Measurements from ENCODE around the gene VCAM1.

The VCAM1 gene

DNA sequence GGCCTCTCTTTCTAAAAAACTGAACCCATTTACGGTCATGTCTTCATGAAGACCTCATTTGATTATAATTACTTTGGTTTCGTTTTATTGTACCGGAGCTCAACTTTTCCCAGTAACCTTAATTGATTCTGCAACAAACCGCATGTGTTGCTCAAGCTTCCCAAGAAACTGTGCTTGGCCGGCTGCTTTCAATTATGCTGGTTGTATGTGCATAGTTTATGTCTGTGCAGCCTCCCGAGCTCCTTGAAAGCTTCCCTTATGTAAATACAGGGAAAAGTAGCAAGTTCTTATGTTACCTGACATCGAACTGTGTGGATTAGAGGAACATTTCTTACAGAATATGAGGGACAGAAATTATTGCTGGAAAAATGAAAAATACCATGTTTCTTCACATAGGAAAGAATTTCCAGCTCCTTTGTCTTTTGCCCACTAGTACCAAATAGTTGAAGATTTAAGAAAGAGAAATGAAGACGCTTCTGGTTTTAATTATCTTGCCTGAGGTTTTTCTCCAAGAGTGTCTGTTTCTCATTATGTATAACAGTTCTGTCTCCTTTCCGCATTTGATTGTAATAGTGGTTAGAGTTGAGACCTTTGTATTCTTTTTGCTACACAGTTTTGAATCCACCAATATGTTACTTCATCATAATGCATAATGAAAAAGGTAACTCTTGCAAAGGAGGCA lies 2.1 kb downstream of the VCAM1 start:
- Histone ChIP-seq H3K4me3 (ENCODE audit: low read length) (no peak overlapping the region), H3K27ac (ENCODE audit: low read length) (no peak overlapping the region), H3K36me3 (ENCODE audit: control insufficient read depth, insufficient read depth, low read length) (no peaks in the 10 kb centered on the region), H3K4me1 (ENCODE audit: control insufficient read depth, insufficient read depth, low read length) (no peaks in the 10 kb centered on the region), H3K9me3 (ENCODE audit: control insufficient read depth, insufficient read depth, low read length) (no peaks in the 10 kb centered on the region), H3K27me3 (ENCODE audit: control insufficient read depth, insufficient read depth, low read length) (no peaks in the 10 kb centered on the region)
- no peak for DNase-seq (ENCODE audit: low read depth, low spot score)
- no CpG with 5 or more reads among the region's 9 CpGs for WGBS (ENCODE audit: insufficient coverage, insufficient read length)

GRCh38 chr1:100722221-100722620 lies 2.7 kb downstream of the VCAM1 start:
- Histone ChIP-seq H3K4me3 (ENCODE audit: low read length) (no peak overlapping the region), H3K4me1 (ENCODE audit: control insufficient read depth, insufficient read depth, low read length) (no peaks in the 10 kb centered on the region), H3K27me3 (ENCODE audit: control insufficient read depth, insufficient read depth, low read length) (no peaks in the 10 kb centered on the region), H3K36me3 (ENCODE audit: control insufficient read depth, insufficient read depth, low read length) (no peaks in the 10 kb centered on the region), H3K27ac (ENCODE audit: low read length) (no peak overlapping the region), H3K9me3 (ENCODE audit: control insufficient read depth, insufficient read depth, low read length) (no peaks in the 10 kb centered on the region)
- DNase-seq (ENCODE audit: low read depth, low spot score) = no peak

DNA sequence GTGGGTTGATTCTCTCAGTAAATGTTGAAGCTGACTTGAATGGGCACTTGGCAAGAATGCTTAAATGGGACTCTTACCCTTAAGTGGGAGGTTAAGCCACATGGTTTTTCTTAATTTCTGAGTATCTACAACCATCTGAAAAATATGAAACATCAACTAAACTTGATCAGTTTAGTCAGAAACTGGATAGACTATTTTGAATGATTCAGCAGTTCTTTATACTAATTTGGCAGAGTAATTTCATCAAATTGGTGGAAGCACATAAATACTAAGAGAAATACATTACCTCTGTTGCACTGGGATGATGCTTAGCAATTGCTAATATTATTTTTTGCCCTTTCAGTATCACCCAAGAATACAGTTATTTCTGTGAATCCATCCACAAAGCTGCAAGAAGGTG lies 4.7 kb downstream of the VCAM1 start:
- Histone ChIP-seq H3K9me3 (ENCODE audit: control insufficient read depth, insufficient read depth, low read length) (no peaks in the 10 kb centered on the region), H3K36me3 (ENCODE audit: control insufficient read depth, insufficient read depth, low read length) (no peaks in the 10 kb centered on the region), H3K4me3 (ENCODE audit: low read length) (no peak overlapping the region), H3K27ac (ENCODE audit: low read length) (no peak overlapping the region), H3K27me3 (ENCODE audit: control insufficient read depth, insufficient read depth, low read length) (no peaks in the 10 kb centered on the region), H3K4me1 (ENCODE audit: control insufficient read depth, insufficient read depth, low read length) (no peaks in the 10 kb centered on the region)
- no peak for DNase-seq (ENCODE audit: low read depth, low spot score)

GRCh38 chr1:100730130-100730529 lies 10.6 kb downstream of the VCAM1 start:
- DNase-seq (ENCODE audit: low read depth, low spot score) = no peak
- no peak overlapping the region for H3K27ac ChIP-seq (ENCODE audit: low read length)
- H3K27me3 ChIP-seq (ENCODE audit: control insufficient read depth, insufficient read depth, low read length) = no peaks in the 10 kb centered on the region
- no CpG with 5 or more reads among the region's 1 CpG for WGBS (ENCODE audit: insufficient coverage, insufficient read length)
- no peaks in the 10 kb centered on the region for H3K4me1 ChIP-seq (ENCODE audit: control insufficient read depth, insufficient read depth, low read length)
- no peaks in the 10 kb centered on the region for H3K36me3 ChIP-seq (ENCODE audit: control insufficient read depth, insufficient read depth, low read length)
- H3K9me3 ChIP-seq (ENCODE audit: control insufficient read depth, insufficient read depth, low read length) = no peaks in the 10 kb centered on the region
- H3K4me3 ChIP-seq (ENCODE audit: low read length) = no peak overlapping the region

- no peak overlapping the region for H3K4me3 ChIP-seq (ENCODE audit: low read length)
- no peaks in the 10 kb centered on the region for H3K27me3 ChIP-seq (ENCODE audit: control insufficient read depth, insufficient read depth, low read length)
- no peak overlapping the region for H3K27ac ChIP-seq (ENCODE audit: low read length)
- H3K36me3 ChIP-seq (ENCODE audit: control insufficient read depth, insufficient read depth, low read length) = no peaks in the 10 kb centered on the region
- no peak for DNase-seq (ENCODE audit: low read depth, low spot score)
- no CpG with 5 or more reads among the region's 6 CpGs for WGBS (ENCODE audit: insufficient coverage, insufficient read length)
- H3K4me1 ChIP-seq (ENCODE audit: control insufficient read depth, insufficient read depth, low read length) = no peaks in the 10 kb centered on the region
- H3K9me3 ChIP-seq (ENCODE audit: control insufficient read depth, insufficient read depth, low read length) = no peaks in the 10 kb centered on the region
These were observed 11.8 kb downstream of the VCAM1 start for GRCh38 chr1:100731309-100731708.

DNA sequence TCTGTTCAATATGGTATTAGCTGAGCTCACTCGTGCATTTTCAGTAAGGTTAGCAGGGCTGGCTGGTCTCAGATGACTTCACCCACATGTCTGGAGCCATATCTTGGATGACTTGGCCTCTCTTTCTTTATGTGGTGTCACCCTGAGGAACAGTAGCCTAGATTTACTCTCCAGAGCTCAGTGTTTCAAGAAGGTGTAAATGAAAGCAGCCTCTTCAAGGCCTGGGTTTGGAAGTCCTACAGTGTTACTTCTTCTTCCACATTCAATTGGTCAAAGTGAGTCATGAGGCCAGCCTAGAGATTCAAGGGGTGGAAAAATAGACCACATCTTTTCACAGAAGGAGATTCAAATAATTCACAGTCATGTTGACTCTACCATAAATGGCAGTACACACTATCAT lies 12.2 kb downstream of the VCAM1 start:
- H3K4me3 ChIP-seq (ENCODE audit: low read length) = no peak overlapping the region
- no peaks in the 10 kb centered on the region for H3K36me3 ChIP-seq (ENCODE audit: control insufficient read depth, insufficient read depth, low read length)
- H3K27me3 ChIP-seq (ENCODE audit: control insufficient read depth, insufficient read depth, low read length) = no peaks in the 10 kb centered on the region
- H3K4me1 ChIP-seq (ENCODE audit: control insufficient read depth, insufficient read depth, low read length) = no peaks in the 10 kb centered on the region
- no CpG with 5 or more reads among the region's 1 CpG for whole genome bisulfite sequencing (ENCODE audit: insufficient coverage, insufficient read length)
- H3K27ac ChIP-seq (ENCODE audit: low read length) = no peak overlapping the region
- no peak for DNase-seq (ENCODE audit: low read depth, low spot score)
- H3K9me3 ChIP-seq (ENCODE audit: control insufficient read depth, insufficient read depth, low read length) = no peaks in the 10 kb centered on the region

DNA sequence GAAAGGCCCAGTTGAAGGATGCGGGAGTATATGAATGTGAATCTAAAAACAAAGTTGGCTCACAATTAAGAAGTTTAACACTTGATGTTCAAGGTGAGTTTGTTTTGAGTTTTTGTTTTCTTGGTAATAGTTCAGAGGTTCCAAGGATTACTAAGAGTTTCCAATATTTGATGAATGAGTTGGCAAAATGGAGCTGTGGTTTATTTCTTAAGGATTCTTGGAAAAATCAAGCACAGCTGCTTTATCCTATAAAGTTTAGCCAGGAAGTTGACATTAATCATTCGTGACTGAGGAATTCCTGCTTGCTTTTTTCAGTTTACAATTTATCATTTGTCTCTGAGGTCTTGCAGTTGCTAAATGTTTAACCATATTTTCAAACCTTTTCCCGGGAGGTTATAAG lies 15.1 kb downstream of the VCAM1 start:
- Histone ChIP-seq H3K27me3 (ENCODE audit: control insufficient read depth, insufficient read depth, low read length) (no peaks in the 10 kb centered on the region), H3K9me3 (ENCODE audit: control insufficient read depth, insufficient read depth, low read length) (no peaks in the 10 kb centered on the region), H3K4me3 (ENCODE audit: low read length) (no peak overlapping the region), H3K36me3 (ENCODE audit: control insufficient read depth, insufficient read depth, low read length) (no peaks in the 10 kb centered on the region), H3K27ac (ENCODE audit: low read length) (no peak overlapping the region), H3K4me1 (ENCODE audit: control insufficient read depth, insufficient read depth, low read length) (no peaks in the 10 kb centered on the region)
- no peak for DNase-seq (ENCODE audit: low read depth, low spot score)
- WGBS (ENCODE audit: insufficient coverage, insufficient read length) = no CpG with 5 or more reads among the region's 3 CpGs

DNA sequence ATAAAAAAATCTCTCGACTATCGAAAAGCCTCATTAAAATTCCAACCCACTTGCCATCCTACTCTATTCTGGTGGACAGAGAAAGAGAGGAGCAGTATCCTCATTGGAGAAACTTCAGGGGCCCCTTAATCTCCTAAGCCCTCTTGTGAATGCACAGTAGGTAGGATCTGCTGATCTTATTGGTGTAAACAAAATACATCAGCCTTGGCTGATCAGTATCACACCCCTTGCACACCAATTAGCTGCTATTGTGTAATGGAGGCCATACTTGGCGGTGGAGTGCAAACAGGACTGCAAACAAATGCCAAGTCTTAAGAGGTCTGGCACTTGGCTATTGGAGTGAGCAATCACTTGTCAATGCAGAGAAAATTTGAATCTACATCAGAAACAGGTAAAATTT lies 15.7 kb downstream of the VCAM1 start:
- H3K27me3 ChIP-seq (ENCODE audit: control insufficient read depth, insufficient read depth, low read length) = no peaks in the 10 kb centered on the region
- H3K27ac ChIP-seq (ENCODE audit: low read length) = no peak overlapping the region
- no peaks in the 10 kb centered on the region for H3K4me1 ChIP-seq (ENCODE audit: control insufficient read depth, insufficient read depth, low read length)
- no peaks in the 10 kb centered on the region for H3K36me3 ChIP-seq (ENCODE audit: control insufficient read depth, insufficient read depth, low read length)
- WGBS (ENCODE audit: insufficient coverage, insufficient read length) = no CpG with 5 or more reads among the region's 3 CpGs
- DNase-seq (ENCODE audit: low read depth, low spot score) = no peak
- no peak overlapping the region for H3K4me3 ChIP-seq (ENCODE audit: low read length)
- no peaks in the 10 kb centered on the region for H3K9me3 ChIP-seq (ENCODE audit: control insufficient read depth, insufficient read depth, low read length)

DNA sequence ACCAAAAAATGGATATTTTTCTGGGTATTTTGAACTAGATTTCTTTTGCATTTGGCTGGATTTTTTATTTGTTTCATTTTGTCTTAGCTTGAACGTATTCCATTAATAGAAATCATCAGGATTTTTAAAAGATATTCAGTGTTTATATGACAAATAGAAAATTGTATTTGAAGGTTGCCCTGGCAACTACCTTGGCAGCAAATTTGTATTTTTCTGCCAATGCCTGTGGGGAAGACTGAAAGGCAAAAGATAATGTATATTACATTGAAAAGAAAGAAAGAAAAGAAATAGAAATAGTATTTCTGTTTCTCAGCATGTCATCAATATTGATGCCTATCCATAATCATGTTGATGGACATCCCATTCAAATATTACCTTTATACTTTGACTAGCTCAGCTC lies 16.8 kb downstream of the VCAM1 start:
- H3K4me1 ChIP-seq (ENCODE audit: control insufficient read depth, insufficient read depth, low read length) = no peaks in the 10 kb centered on the region
- WGBS (ENCODE audit: insufficient coverage, insufficient read length) = no CpG with 5 or more reads among the region's 1 CpG
- H3K27me3 ChIP-seq (ENCODE audit: control insufficient read depth, insufficient read depth, low read length) = no peaks in the 10 kb centered on the region
- no peak overlapping the region for H3K4me3 ChIP-seq (ENCODE audit: low read length)
- no peak overlapping the region for H3K27ac ChIP-seq (ENCODE audit: low read length)
- DNase-seq (ENCODE audit: low read depth, low spot score) = no peak
- no peaks in the 10 kb centered on the region for H3K36me3 ChIP-seq (ENCODE audit: control insufficient read depth, insufficient read depth, low read length)
- no peaks in the 10 kb centered on the region for H3K9me3 ChIP-seq (ENCODE audit: control insufficient read depth, insufficient read depth, low read length)

DNA sequence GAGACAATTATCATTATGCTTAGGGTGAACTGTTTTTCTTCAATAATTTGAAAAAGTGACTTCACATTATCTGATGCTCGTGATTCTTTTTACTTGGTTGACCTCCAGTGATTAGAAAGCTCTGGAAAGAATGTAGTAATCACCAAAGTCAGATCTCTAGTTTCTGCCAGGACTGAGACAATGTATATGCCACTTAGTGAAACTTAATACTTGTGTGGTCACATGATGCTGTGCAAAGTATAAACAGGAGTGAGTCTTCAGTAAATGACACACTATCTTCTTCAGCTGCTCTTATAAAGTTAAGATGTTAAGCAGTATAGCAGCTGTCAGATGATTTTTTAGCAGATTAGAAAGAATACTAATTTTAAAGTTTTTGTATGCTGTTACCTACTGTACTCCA lies 17.2 kb downstream of the VCAM1 start:
- Histone ChIP-seq H3K4me1 (ENCODE audit: control insufficient read depth, insufficient read depth, low read length) (no peaks in the 10 kb centered on the region), H3K27me3 (ENCODE audit: control insufficient read depth, insufficient read depth, low read length) (no peaks in the 10 kb centered on the region), H3K36me3 (ENCODE audit: control insufficient read depth, insufficient read depth, low read length) (no peaks in the 10 kb centered on the region), H3K27ac (ENCODE audit: low read length) (no peak overlapping the region), H3K4me3 (ENCODE audit: low read length) (no peak overlapping the region), H3K9me3 (ENCODE audit: control insufficient read depth, insufficient read depth, low read length) (no peaks in the 10 kb centered on the region)
- WGBS (ENCODE audit: insufficient coverage, insufficient read length) = no CpG with 5 or more reads among the region's 1 CpG
- no peak for DNase-seq (ENCODE audit: low read depth, low spot score)

- WGBS (ENCODE audit: insufficient coverage, insufficient read length) = no CpG with 5 or more reads among the region's 3 CpGs
- Histone ChIP-seq H3K27me3 (ENCODE audit: control insufficient read depth, insufficient read depth, low read length) (no peaks in the 10 kb centered on the region), H3K9me3 (ENCODE audit: control insufficient read depth, insufficient read depth, low read length) (no peaks in the 10 kb centered on the region), H3K4me1 (ENCODE audit: control insufficient read depth, insufficient read depth, low read length) (no peaks in the 10 kb centered on the region), H3K4me3 (ENCODE audit: low read length) (no peak overlapping the region), H3K36me3 (ENCODE audit: control insufficient read depth, insufficient read depth, low read length) (no peaks in the 10 kb centered on the region), H3K27ac (ENCODE audit: low read length) (no peak overlapping the region)
- DNase-seq (ENCODE audit: low read depth, low spot score) = no peak
These were observed 27.0 kb downstream of the VCAM1 start for GRCh38 chr1:100746542-100746932.
